ENCODE measurements around the gene DNASE1L2.

DNASE1L2 gene

GRCh38 chr16:2285731-2286191 lies 49.5 kb downstream of the DNASE1L2 start:
- H3K4me1 Mint-ChIP-seq (ENCODE audit: low read depth) = no peaks in the 10 kb centered on the region
- H3K27ac Mint-ChIP-seq = no peak overlapping the region
- no peaks in the 10 kb centered on the region for H3K36me3 Mint-ChIP-seq (ENCODE audit: low read depth)
- H3K27me3 Mint-ChIP-seq (ENCODE audit: low read depth) = no peaks in the 10 kb centered on the region
- H3K4me3 Mint-ChIP-seq = no peak overlapping the region
- no peaks in the 10 kb centered on the region for H3K9me3 Mint-ChIP-seq

DNA sequence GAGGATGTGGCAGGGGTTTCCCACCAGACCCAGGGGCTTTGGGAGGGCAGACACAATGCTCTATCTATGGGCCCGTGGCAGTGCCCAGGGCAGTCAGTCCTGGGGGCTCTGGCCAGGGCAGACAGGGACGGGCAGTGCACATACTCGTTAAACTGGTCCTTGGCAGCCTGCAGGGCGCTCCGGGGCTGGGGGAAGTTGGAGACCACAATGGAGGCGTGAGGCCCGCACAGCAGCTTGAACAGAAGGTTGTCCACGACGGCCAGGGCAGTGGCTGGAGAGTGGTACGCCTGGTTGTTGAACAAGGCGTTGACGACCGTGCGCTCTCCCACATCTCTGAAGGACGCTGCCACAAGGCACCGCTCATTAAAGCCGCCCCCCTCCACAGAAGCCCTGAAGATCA lies 50.3 kb downstream of the DNASE1L2 start:
- Mint-ChIP-seq H3K9me3 (no peaks in the 10 kb centered on the region), H3K4me3 (no peak overlapping the region), H3K36me3 (ENCODE audit: low read depth) (no peaks in the 10 kb centered on the region), H3K27me3 (ENCODE audit: low read depth) (no peaks in the 10 kb centered on the region), H3K27ac (no peak overlapping the region), H3K4me1 (ENCODE audit: low read depth) (no peaks in the 10 kb centered on the region)

DNA sequence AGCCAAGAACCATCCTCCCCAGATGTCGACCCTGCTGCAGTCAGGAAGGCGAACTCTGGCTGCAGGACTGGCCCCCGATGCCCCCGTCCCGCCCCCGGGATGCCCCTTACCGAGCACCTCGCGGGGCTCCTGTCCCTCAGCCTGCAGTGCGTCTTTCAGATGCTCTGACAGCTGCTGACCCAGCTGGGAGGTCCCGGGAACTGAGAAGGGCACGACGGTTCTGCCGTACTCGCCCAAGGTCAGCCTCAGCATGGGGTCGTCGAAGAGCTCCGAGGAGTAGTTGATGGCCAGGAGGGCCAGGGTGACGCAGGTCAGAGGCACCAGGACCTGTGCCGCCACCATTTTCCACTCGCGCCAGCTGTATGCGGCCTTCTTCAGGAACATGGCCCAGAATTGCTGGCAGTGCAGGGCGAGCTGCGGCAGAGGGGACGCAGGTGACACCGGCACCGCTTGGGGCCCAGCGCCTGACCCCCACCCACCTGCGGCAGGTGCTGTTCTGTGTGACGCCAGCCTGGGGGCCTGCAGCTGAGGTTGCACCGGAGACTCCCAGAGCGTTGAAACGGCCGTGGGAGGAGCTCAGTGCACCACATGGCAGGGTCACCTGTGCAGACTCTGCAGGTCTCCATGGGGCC lies 51.8 kb downstream of the DNASE1L2 start:
- no peaks in the 10 kb centered on the region for H3K36me3 Mint-ChIP-seq (ENCODE audit: low read depth)
- no peak overlapping the region for H3K27ac Mint-ChIP-seq
- H3K4me1 Mint-ChIP-seq (ENCODE audit: low read depth) = no peaks in the 10 kb centered on the region
- H3K9me3 Mint-ChIP-seq = no peaks in the 10 kb centered on the region
- no peak overlapping the region for H3K4me3 Mint-ChIP-seq
- H3K27me3 Mint-ChIP-seq (ENCODE audit: low read depth) = no peaks in the 10 kb centered on the region
